ENCODE measurements around the gene RABAC1. TPM values are rescaled to one million over a fixed set of nuclear protein-coding genes. Genes with fewer than 3 reads are reported as not detected.
"Not testable (repeated sequence)": the region's sequence is repeated elsewhere in the genome, so short reads cannot be mapped to it uniquely, and the experiment has no call there.

Gene RABAC1
- total RNA-seq, 2 donors from 2014 or later: 123 to 167 TPM

GRCh38 chr19:41915776-41916414 lies 43.2 kb downstream of the RABAC1 start:
- peaks cover 16 to 19% of the 10 kb centered on the region in 2 donors for H3K27me3 ChIP-seq
- DNase-seq (ENCODE audit: low spot score): no peak

GRCh38 chr19:41915021-41915775 lies 43.9 kb downstream of the RABAC1 start:
- H3K4me3 ChIP-seq: no peak overlapping the region
- no peaks in the 10 kb centered on the region for H3K9me3 ChIP-seq
- no peaks in the 10 kb centered on the region for H3K36me3 ChIP-seq
- no peak for DNase-seq (ENCODE audit: low spot score)
- H3K27me3 ChIP-seq: peaks cover 16 to 19% of the 10 kb centered on the region in 2 donors
- H3K4me1 ChIP-seq: peaks cover 0 to 12% of the 10 kb centered on the region in 2 donors
- no peak for TF ChIP-seq CTCF (IDR thresholded peaks at IDR 0.05)
- no peak overlapping the region for H3K27ac ChIP-seq

More at GRCh38 chr19:41915776-41916414, 43.2 kb downstream of the RABAC1 start:
- no peak for TF ChIP-seq CTCF (IDR thresholded peaks at IDR 0.05)
- Histone ChIP-seq H3K4me1 (peaks cover 0 to 12% of the 10 kb centered on the region in 2 donors), H3K9me3 (no peaks in the 10 kb centered on the region), H3K36me3 (no peaks in the 10 kb centered on the region), H3K4me3 (no peak overlapping the region), H3K27ac (no peak overlapping the region)

- not testable (repeated sequence) for DNase-seq (ENCODE audit: low spot score); H3K4me3 ChIP-seq; H3K36me3 ChIP-seq; H3K27ac ChIP-seq; H3K9me3 ChIP-seq
- Histone ChIP-seq H3K4me1 (peaks cover 0 to 12% of the 10 kb centered on the region in 2 donors), H3K27me3 (peaks cover 16 to 19% of the 10 kb centered on the region in 2 donors)
These were observed 44.7 kb downstream of the RABAC1 start for GRCh38 chr19:41914424-41914834.

GRCh38 chr19:41913538-41914423 lies 45.3 kb downstream of the RABAC1 start:
- Histone ChIP-seq H3K36me3 (no peaks in the 10 kb centered on the region), H3K27me3 (peaks cover 13 to 19% of the 10 kb centered on the region in 2 donors), H3K9me3 (no peaks in the 10 kb centered on the region), H3K27ac (no peak overlapping the region), H3K4me3 (no peak overlapping the region), H3K4me1 (peaks cover 0 to 12% of the 10 kb centered on the region in 2 donors)
- no peak for DNase-seq (ENCODE audit: low spot score)
- TF ChIP-seq CTCF (IDR thresholded peaks at IDR 0.05): no peak

GRCh38 chr19:41912899-41913537 lies 46.1 kb downstream of the RABAC1 start:
- H3K4me3 ChIP-seq: no peak overlapping the region
- H3K4me1 ChIP-seq: peaks cover 0 to 12% of the 10 kb centered on the region in 2 donors
- no peaks in the 10 kb centered on the region for H3K9me3 ChIP-seq
- peaks cover 10 to 19% of the 10 kb centered on the region in 2 donors for H3K27me3 ChIP-seq
- H3K27ac ChIP-seq: no peak overlapping the region
- no peak for DNase-seq (ENCODE audit: low spot score)
- H3K36me3 ChIP-seq: no peaks in the 10 kb centered on the region
- TF ChIP-seq CTCF (IDR thresholded peaks at IDR 0.05): no peak

All from right atrium auricular region (tissue), 2 donors.